Endothelial cell of umbilical vein (primary cell): ENCODE measurements around the gene ABHD10.

Experiments
- EZH2 ChIP-seq: IDR thresholded peaks from 2 replicates; pipeline ENCODE4 v1.6.1; 2012; ENCODE audit warnings: borderline replicate concordance, low read depth, mild to moderate bottlenecking, moderate library complexity, low read length, inconsistent platforms; ENCODE audit not compliant: severe bottlenecking
- FOS ChIP-seq: IDR thresholded peaks from 2 replicates; pipeline ENCODE4 v1.6.1; 2011; ENCODE audit warnings: mild to moderate bottlenecking, low read length, moderate library complexity, borderline replicate concordance; ENCODE audit not compliant: insufficient read depth
- GATA2 ChIP-seq: IDR thresholded peaks from 2 replicates; pipeline ENCODE4 v1.7.0; 2011; ENCODE audit warnings: low read depth, mild to moderate bottlenecking, moderate library complexity, mixed read lengths, low read length; ENCODE audit not compliant: insufficient read length, insufficient read depth
- JUN ChIP-seq: IDR thresholded peaks from 2 replicates; pipeline ENCODE4 v1.6.1; 2011; ENCODE audit warnings: borderline replicate concordance, low read depth; ENCODE audit not compliant: insufficient read length, insufficient read depth
- MYC ChIP-seq: IDR thresholded peaks from one replicate; pipeline ENCODE4 v1.6.1; 2011; ENCODE audit warnings: mild to moderate bottlenecking, low read depth, low read length
- POLR2A ChIP-seq: IDR thresholded peaks from 2 replicates; pipeline ENCODE4 v1.6.1; 2012; ENCODE audit warnings: low read depth, mild to moderate bottlenecking, control low read depth, low read length
- POLR2AphosphoS5 ChIP-seq: IDR thresholded peaks from 2 replicates; pipeline ENCODE4 v1.6.1; 2012; ENCODE audit warnings: low read depth, mild to moderate bottlenecking, control low read depth, low read length, moderate library complexity; ENCODE audit not compliant: insufficient read depth
- TF ChIP-seq, protein P1 (sequence below), 2 donors: IDR thresholded peaks; 1 replicate in 1 of 2; 2 replicates in 1 of 2; pipeline ENCODE4 v1.5.1; 2011; ENCODE audit warnings: low read length in 2 of 2, mild to moderate bottlenecking in 2 of 2, moderate library complexity in 2 of 2, control low read depth in 1 of 2, inconsistent platforms in 1 of 2, low read depth in 1 of 2; ENCODE audit not compliant: insufficient read depth in 1 of 2; ENCODE audit errors: extremely low read depth in 1 of 2
- TF ChIP-seq, protein P2 (sequence below): IDR thresholded peaks from 2 replicates; pipeline ENCODE4 v1.6.1; 2011; ENCODE audit not compliant: insufficient read depth, insufficient read length

DNA sequence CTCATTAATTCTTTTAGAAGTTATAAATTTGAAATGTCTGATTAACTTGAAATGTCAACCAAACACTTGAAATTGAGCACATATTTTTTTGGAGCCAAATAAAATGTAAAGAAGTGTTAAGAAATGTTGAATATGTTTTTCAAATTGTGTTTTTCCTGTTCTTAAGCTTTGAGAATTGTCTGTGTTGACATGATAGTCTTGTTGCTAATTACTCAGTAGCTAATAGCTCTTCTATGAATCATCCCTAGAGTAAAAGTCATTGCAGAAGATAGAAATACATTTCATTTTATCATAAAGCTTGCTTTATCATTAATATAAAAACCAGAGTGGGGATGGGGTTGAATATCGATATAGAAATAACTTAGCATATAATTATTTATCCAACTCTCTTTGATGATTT lies 41.9 kb upstream of the ABHD10 start:
- TF ChIP-seq POLR2AphosphoS5 (no peak), EZH2 (no peak), POLR2A (no peak), GATA2 (no peak), FOS (peak; percentile 15), MYC (no peak), JUN (peak; percentile 10)
- TF ChIP-seq, protein P1, sequence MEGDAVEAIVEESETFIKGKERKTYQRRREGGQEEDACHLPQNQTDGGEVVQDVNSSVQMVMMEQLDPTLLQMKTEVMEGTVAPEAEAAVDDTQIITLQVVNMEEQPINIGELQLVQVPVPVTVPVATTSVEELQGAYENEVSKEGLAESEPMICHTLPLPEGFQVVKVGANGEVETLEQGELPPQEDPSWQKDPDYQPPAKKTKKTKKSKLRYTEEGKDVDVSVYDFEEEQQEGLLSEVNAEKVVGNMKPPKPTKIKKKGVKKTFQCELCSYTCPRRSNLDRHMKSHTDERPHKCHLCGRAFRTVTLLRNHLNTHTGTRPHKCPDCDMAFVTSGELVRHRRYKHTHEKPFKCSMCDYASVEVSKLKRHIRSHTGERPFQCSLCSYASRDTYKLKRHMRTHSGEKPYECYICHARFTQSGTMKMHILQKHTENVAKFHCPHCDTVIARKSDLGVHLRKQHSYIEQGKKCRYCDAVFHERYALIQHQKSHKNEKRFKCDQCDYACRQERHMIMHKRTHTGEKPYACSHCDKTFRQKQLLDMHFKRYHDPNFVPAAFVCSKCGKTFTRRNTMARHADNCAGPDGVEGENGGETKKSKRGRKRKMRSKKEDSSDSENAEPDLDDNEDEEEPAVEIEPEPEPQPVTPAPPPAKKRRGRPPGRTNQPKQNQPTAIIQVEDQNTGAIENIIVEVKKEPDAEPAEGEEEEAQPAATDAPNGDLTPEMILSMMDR (IDR thresholded peaks at IDR 0.05; ENCODE audit: extremely low read depth in 1 of 2, insufficient read depth in 1 of 2, low read depth in 1 of 2, low read length in 2 of 2) = no peak
- TF ChIP-seq, protein P2, sequence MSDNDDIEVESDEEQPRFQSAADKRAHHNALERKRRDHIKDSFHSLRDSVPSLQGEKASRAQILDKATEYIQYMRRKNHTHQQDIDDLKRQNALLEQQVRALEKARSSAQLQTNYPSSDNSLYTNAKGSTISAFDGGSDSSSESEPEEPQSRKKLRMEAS = no peak
